Astrocyte (in vitro differentiated cells and primary cell): ENCODE measurements around the gene MGMT. TPM values are rescaled to one million over a fixed set of nuclear protein-coding genes. Genes with fewer than 3 reads are reported as not detected.

Experiments
- DNase-seq: peaks from one replicate; pipeline ENCODE4 v3.0.0-alpha.2; 2010; ENCODE audit warnings: low read depth
- FAIRE-seq: peaks from 2 replicates; lab custom pipeline; 2011; peaks lifted over from hg19 to GRCh38; lab: Jason Lieb, UNC
- H2AFZ ChIP-seq: 2 replicates; pipeline ENCODE4 v1.6.0; 2012; ENCODE audit warnings: low read depth, low read length, inconsistent platforms
- H3K27ac ChIP-seq: 2 replicates; pipeline ENCODE4 v1.5.1; 2011; ENCODE audit warnings: low read depth, low read length, inconsistent platforms
- H3K27me3 ChIP-seq: 2 replicates; pipeline ENCODE4 v1.6.0; 2011; ENCODE audit warnings: low read length, inconsistent platforms; ENCODE audit not compliant: insufficient read depth
- H3K36me3 ChIP-seq: 2 replicates; pipeline ENCODE4 v1.5.1; 2011; ENCODE audit warnings: low read length, inconsistent platforms; ENCODE audit not compliant: insufficient read depth
- H3K4me1 ChIP-seq: 2 replicates; pipeline ENCODE4 v1.5.1; 2011; ENCODE audit warnings: low read length, inconsistent platforms; ENCODE audit not compliant: insufficient read depth
- H3K4me2 ChIP-seq: 2 replicates; pipeline ENCODE4 v1.6.0; 2012; ENCODE audit warnings: low read length, inconsistent platforms
- H3K4me3 ChIP-seq: 2 replicates; pipeline ENCODE4 v1.5.1; 2011; ENCODE audit warnings: low read depth, mild to moderate bottlenecking, low read length, inconsistent platforms; ENCODE audit not compliant: insufficient read depth
- H3K79me2 ChIP-seq: 2 replicates; pipeline ENCODE4 v1.6.0; 2012; ENCODE audit warnings: mild to moderate bottlenecking, low read length, inconsistent platforms; ENCODE audit not compliant: insufficient read depth
- H3K9ac ChIP-seq: 2 replicates; pipeline ENCODE4 v1.6.0; 2012; ENCODE audit warnings: mild to moderate bottlenecking, low read length, inconsistent platforms
- H3K9me3 ChIP-seq: 2 replicates; pipeline ENCODE4 v1.5.1; 2012; ENCODE audit warnings: low read depth, mild to moderate bottlenecking, low read length, inconsistent platforms; ENCODE audit not compliant: insufficient read depth
- H4K20me1 ChIP-seq: 2 replicates; pipeline ENCODE4 v1.6.0; 2012; ENCODE audit warnings: low read length, inconsistent platforms; ENCODE audit not compliant: insufficient read depth
- H3K27ac Mint-ChIP-seq: one replicate; pipeline ENCODE4 v1.8.0; 2021; ENCODE audit warnings: mild to moderate bottlenecking, mixed read lengths; ENCODE audit not compliant: unreplicated experiment
- H3K27me3 Mint-ChIP-seq: one replicate; pipeline ENCODE4 v1.8.0; 2021; ENCODE audit warnings: low read depth, mixed read lengths; ENCODE audit not compliant: unreplicated experiment
- H3K36me3 Mint-ChIP-seq: one replicate; pipeline ENCODE4 v1.8.0; 2021; ENCODE audit warnings: low read depth, mixed read lengths; ENCODE audit not compliant: unreplicated experiment
- H3K4me1 Mint-ChIP-seq: one replicate; pipeline ENCODE4 v1.8.0; 2021; ENCODE audit warnings: low read depth, mixed read lengths; ENCODE audit not compliant: unreplicated experiment
- H3K4me3 Mint-ChIP-seq: one replicate; pipeline ENCODE4 v1.8.0; 2021; ENCODE audit warnings: mild to moderate bottlenecking, moderate library complexity, mixed read lengths; ENCODE audit not compliant: unreplicated experiment
- H3K9me3 Mint-ChIP-seq: one replicate; pipeline ENCODE4 v1.8.0; 2021; ENCODE audit warnings: mild to moderate bottlenecking, mixed read lengths; ENCODE audit not compliant: unreplicated experiment
- CTCF ChIP-seq: IDR thresholded peaks from 2 replicates; pipeline ENCODE4 v1.5.1; 2011; ENCODE audit warnings: low read depth, mild to moderate bottlenecking, inconsistent platforms, low read length, moderate library complexity; ENCODE audit not compliant: insufficient read depth
- EZH2 ChIP-seq: IDR thresholded peaks from 2 replicates; pipeline ENCODE4 v1.6.1; 2012; ENCODE audit warnings: mild to moderate bottlenecking, low read length, inconsistent platforms; ENCODE audit not compliant: insufficient read depth
- total RNA-seq: library from RNA; stranded (reverse); gene quantifications from 2 replicates; pipeline ENCODE4 v1.2.1, GENCODE V29; 2021

MGMT gene
- total RNA-seq, 1 donor from 2014 or later = 9.5 TPM

- Histone ChIP-seq H3K36me3 (no peaks in the 10 kb centered on the region), H4K20me1 (no peaks in the 10 kb centered on the region), H3K79me2 (no peaks in the 10 kb centered on the region), H2AFZ (no peak overlapping the region), H3K27ac (no peak overlapping the region), H3K9me3 (peaks cover 2% of the 10 kb centered on the region), H3K27me3 (no peaks in the 10 kb centered on the region), H3K4me1 (no peaks in the 10 kb centered on the region), H3K9ac (no peak overlapping the region), H3K4me3 (no peak overlapping the region), H3K4me2 (no peak overlapping the region)
- peaks cover 6% of the 10 kb centered on the region for H3K27me3 Mint-ChIP-seq
- TF ChIP-seq EZH2 (no peak), CTCF (no peak)
- H3K27ac Mint-ChIP-seq = no peak overlapping the region
- H3K4me3 Mint-ChIP-seq = no peak overlapping the region
- FAIRE-seq (no peak), DNase-seq (no peak)
- H3K4me1 Mint-ChIP-seq = peaks cover 12% of the 10 kb centered on the region
- no peaks in the 10 kb centered on the region for H3K36me3 Mint-ChIP-seq
- peaks cover 2% of the 10 kb centered on the region for H3K9me3 Mint-ChIP-seq
Measured at GRCh38 chr10:129645487-129645886, 178.4 kb downstream of the MGMT start.

GRCh38 chr10:129646973-129647372 is 179.9 kb downstream of the MGMT start:
- no peaks in the 10 kb centered on the region for H4K20me1 ChIP-seq
- peaks cover 6% of the 10 kb centered on the region for H3K27me3 Mint-ChIP-seq
- H3K79me2 ChIP-seq = no peaks in the 10 kb centered on the region
- no peaks in the 10 kb centered on the region for H3K36me3 Mint-ChIP-seq
- peaks cover 2% of the 10 kb centered on the region for H3K9me3 ChIP-seq
- H2AFZ ChIP-seq = no peak overlapping the region
- H3K4me1 ChIP-seq = no peaks in the 10 kb centered on the region
- DNase-seq = no peak
- H3K36me3 ChIP-seq = no peaks in the 10 kb centered on the region
- no peaks in the 10 kb centered on the region for H3K27me3 ChIP-seq
- H3K9ac ChIP-seq = no peak overlapping the region
- peaks cover 2% of the 10 kb centered on the region for H3K9me3 Mint-ChIP-seq
- H3K27ac Mint-ChIP-seq = no peak overlapping the region
- H3K4me1 Mint-ChIP-seq = peaks cover 12% of the 10 kb centered on the region
- H3K4me3 Mint-ChIP-seq = no peak overlapping the region
- H3K4me2 ChIP-seq = no peak overlapping the region
- TF ChIP-seq EZH2 = no peak
- no peak for TF ChIP-seq CTCF
- no peak for FAIRE-seq
- no peak overlapping the region for H3K4me3 ChIP-seq
- H3K27ac ChIP-seq = no peak overlapping the region

GRCh38 chr10:129647590-129647989 is 180.5 kb downstream of the MGMT start:
- no peak overlapping the region for H3K27ac Mint-ChIP-seq
- Histone ChIP-seq H2AFZ (no peak overlapping the region), H3K9ac (no peak overlapping the region), H3K4me3 (no peak overlapping the region), H3K4me2 (no peak overlapping the region), H3K27ac (no peak overlapping the region), H4K20me1 (no peaks in the 10 kb centered on the region), H3K9me3 (peaks cover 2% of the 10 kb centered on the region), H3K27me3 (no peaks in the 10 kb centered on the region), H3K36me3 (no peaks in the 10 kb centered on the region), H3K4me1 (no peaks in the 10 kb centered on the region), H3K79me2 (no peaks in the 10 kb centered on the region)
- H3K27me3 Mint-ChIP-seq = peaks cover 6% of the 10 kb centered on the region
- no peak overlapping the region for H3K4me3 Mint-ChIP-seq
- H3K36me3 Mint-ChIP-seq = peaks cover 2% of the 10 kb centered on the region
- no peak for TF ChIP-seq CTCF
- TF ChIP-seq EZH2 = no peak
- DNase-seq (no peak), FAIRE-seq (no peak)
- peaks cover 2% of the 10 kb centered on the region for H3K9me3 Mint-ChIP-seq
- H3K4me1 Mint-ChIP-seq = peaks cover 7% of the 10 kb centered on the region
